ENCODE data around the gene RUNX3. TPM values are rescaled to one million over a fixed set of nuclear protein-coding genes. Genes with fewer than 3 reads are reported as not detected.

The RUNX3 gene
- polyA plus RNA-seq, 1 experiment = not detected

- Histone ChIP-seq H3K27ac (ENCODE audit: low read depth, low read length) (no peak overlapping the region), H3K9me3 (ENCODE audit: control insufficient read depth, insufficient read depth, low read length) (peaks cover 9% of the 10 kb centered on the region), H3K4me3 (ENCODE audit: low read depth, low read length) (no peak overlapping the region), H3K27me3 (ENCODE audit: control insufficient read depth, insufficient read depth, low read length) (peaks cover 44% of the 10 kb centered on the region)
- CTCF ChIA-PET = no interaction called here
- TF ChIP-seq CTCF (IDR thresholded peaks at IDR 0.05; ENCODE audit: low read depth, low read length) = no peak
- POLR2A ChIA-PET = no interaction called here
- DNase-seq (ENCODE audit: low read depth, low spot score) = no peak
Observed at GRCh38 chr1:24903560-24903954, 26.5 kb downstream of the RUNX3 start.

GRCh38 chr1:24903011-24903461 lies 27.0 kb downstream of the RUNX3 start:
- H3K27ac ChIP-seq (ENCODE audit: low read depth, low read length) = no peak overlapping the region
- TF ChIP-seq CTCF (IDR thresholded peaks at IDR 0.05; ENCODE audit: low read depth, low read length) = no peak
- no peak for DNase-seq (ENCODE audit: low read depth, low spot score)
- ChIA-PET CTCF (no interaction called here), POLR2A (no interaction called here)
- peaks cover 49% of the 10 kb centered on the region for H3K27me3 ChIP-seq (ENCODE audit: control insufficient read depth, insufficient read depth, low read length)
- peaks cover 7% of the 10 kb centered on the region for H3K9me3 ChIP-seq (ENCODE audit: control insufficient read depth, insufficient read depth, low read length)
- H3K4me3 ChIP-seq (ENCODE audit: low read depth, low read length) = no peak overlapping the region

GRCh38 chr1:24902471-24902891 lies 27.6 kb downstream of the RUNX3 start:
- TF ChIP-seq CTCF (IDR thresholded peaks at IDR 0.05; ENCODE audit: low read depth, low read length) = no peak
- no peak for DNase-seq (ENCODE audit: low read depth, low spot score)
- CTCF ChIA-PET = no interaction called here
- H3K27ac ChIP-seq (ENCODE audit: low read depth, low read length) = no peak overlapping the region
- no peak overlapping the region for H3K4me3 ChIP-seq (ENCODE audit: low read depth, low read length)
- peaks cover 4% of the 10 kb centered on the region; the same call in 1 of the 2 replicates for H3K9me3 ChIP-seq (ENCODE audit: control insufficient read depth, insufficient read depth, low read length)
- peaks cover 52% of the 10 kb centered on the region for H3K27me3 ChIP-seq (ENCODE audit: control insufficient read depth, insufficient read depth, low read length)
- POLR2A ChIA-PET = no interaction called here

GRCh38 chr1:24901791-24902470 lies 28.1 kb downstream of the RUNX3 start:
- Histone ChIP-seq H3K27me3 (ENCODE audit: control insufficient read depth, insufficient read depth, low read length) (peaks cover 57% of the 10 kb centered on the region), H3K4me3 (ENCODE audit: low read depth, low read length) (no peak overlapping the region), H3K9me3 (ENCODE audit: control insufficient read depth, insufficient read depth, low read length) (no peaks in the 10 kb centered on the region; the same call in 1 of the 2 replicates), H3K27ac (ENCODE audit: low read depth, low read length) (no peak overlapping the region)
- TF ChIP-seq CTCF (IDR thresholded peaks at IDR 0.05; ENCODE audit: low read depth, low read length) = no peak
- no peak for DNase-seq (ENCODE audit: low read depth, low spot score)
- POLR2A ChIA-PET = no interaction called here
- CTCF ChIA-PET = no interaction called here

GRCh38 chr1:24900985-24901781 lies 28.9 kb downstream of the RUNX3 start:
- H3K27me3 ChIP-seq (ENCODE audit: control insufficient read depth, insufficient read depth, low read length) = peaks cover 63% of the 10 kb centered on the region
- no peak for DNase-seq (ENCODE audit: low read depth, low spot score)
- H3K4me3 ChIP-seq (ENCODE audit: low read depth, low read length) = no peak overlapping the region
- no peak for TF ChIP-seq CTCF (IDR thresholded peaks at IDR 0.05; ENCODE audit: low read depth, low read length)
- H3K9me3 ChIP-seq (ENCODE audit: control insufficient read depth, insufficient read depth, low read length) = no peaks in the 10 kb centered on the region; the same call in 1 of the 2 replicates
- H3K27ac ChIP-seq (ENCODE audit: low read depth, low read length) = no peak overlapping the region
- ChIA-PET POLR2A (no interaction called here), CTCF (interaction anchor here (0.6 kb wide), 3 partner anchors 31 to 391 kb away, joined by 3 to 5 read pairs (median 3); no protein-coding TSS in a partner anchor)
